HL-60 (cell line): ENCODE data around the gene ADGRG6.
"Not testable (repeated sequence)": the region's sequence is repeated elsewhere in the genome, so short reads cannot be mapped to it uniquely, and the experiment has no call there.

ENCODE experiments used
- POLR2AphosphoS5 ChIP-seq: IDR thresholded peaks from 2 replicates; pipeline ENCODE4 v1.6.1; 2012; ENCODE audit warnings: low read depth
- REST ChIP-seq: IDR thresholded peaks from 2 replicates; pipeline ENCODE4 v1.6.1; 2012; ENCODE audit warnings: low read depth; ENCODE audit not compliant: insufficient replicate concordance
- SPI1 ChIP-seq: IDR thresholded peaks from 2 replicates; pipeline ENCODE4 v1.6.1; 2012; ENCODE audit warnings: low read depth, mild to moderate bottlenecking, borderline replicate concordance
- TF ChIP-seq, protein P1 (sequence below): IDR thresholded peaks from one replicate; pipeline ENCODE4 v1.5.1; 2011; ENCODE audit warnings: low read length, control low read depth, inconsistent platforms; ENCODE audit not compliant: insufficient read depth

GRCh38 chr6:142346166-142346565 lies 44.4 kb downstream of the ADGRG6 start:
- TF ChIP-seq, protein P1, sequence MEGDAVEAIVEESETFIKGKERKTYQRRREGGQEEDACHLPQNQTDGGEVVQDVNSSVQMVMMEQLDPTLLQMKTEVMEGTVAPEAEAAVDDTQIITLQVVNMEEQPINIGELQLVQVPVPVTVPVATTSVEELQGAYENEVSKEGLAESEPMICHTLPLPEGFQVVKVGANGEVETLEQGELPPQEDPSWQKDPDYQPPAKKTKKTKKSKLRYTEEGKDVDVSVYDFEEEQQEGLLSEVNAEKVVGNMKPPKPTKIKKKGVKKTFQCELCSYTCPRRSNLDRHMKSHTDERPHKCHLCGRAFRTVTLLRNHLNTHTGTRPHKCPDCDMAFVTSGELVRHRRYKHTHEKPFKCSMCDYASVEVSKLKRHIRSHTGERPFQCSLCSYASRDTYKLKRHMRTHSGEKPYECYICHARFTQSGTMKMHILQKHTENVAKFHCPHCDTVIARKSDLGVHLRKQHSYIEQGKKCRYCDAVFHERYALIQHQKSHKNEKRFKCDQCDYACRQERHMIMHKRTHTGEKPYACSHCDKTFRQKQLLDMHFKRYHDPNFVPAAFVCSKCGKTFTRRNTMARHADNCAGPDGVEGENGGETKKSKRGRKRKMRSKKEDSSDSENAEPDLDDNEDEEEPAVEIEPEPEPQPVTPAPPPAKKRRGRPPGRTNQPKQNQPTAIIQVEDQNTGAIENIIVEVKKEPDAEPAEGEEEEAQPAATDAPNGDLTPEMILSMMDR: not testable (repeated sequence)
- TF ChIP-seq SPI1, REST, POLR2AphosphoS5: not testable (repeated sequence)
